ENCODE results near the gene FDPS.
"Not testable (repeated sequence)": the region's sequence is repeated elsewhere in the genome, so short reads cannot be mapped to it uniquely, and the experiment has no call there.

The FDPS gene

GRCh38 chr1:155285631-155286044, 23.0 kb upstream of the FDPS start:
- DNase-seq (ENCODE audit: low read depth in 2 of 2): no peak

- DNase-seq (ENCODE audit: low read depth in 2 of 2): no peak
Measured at GRCh38 chr1:155286544-155286943, 22.1 kb upstream of the FDPS start.

GRCh38 chr1:155287987-155288543, 20.6 kb upstream of the FDPS start:
- no peak for DNase-seq (ENCODE audit: low read depth in 2 of 2)

DNA sequence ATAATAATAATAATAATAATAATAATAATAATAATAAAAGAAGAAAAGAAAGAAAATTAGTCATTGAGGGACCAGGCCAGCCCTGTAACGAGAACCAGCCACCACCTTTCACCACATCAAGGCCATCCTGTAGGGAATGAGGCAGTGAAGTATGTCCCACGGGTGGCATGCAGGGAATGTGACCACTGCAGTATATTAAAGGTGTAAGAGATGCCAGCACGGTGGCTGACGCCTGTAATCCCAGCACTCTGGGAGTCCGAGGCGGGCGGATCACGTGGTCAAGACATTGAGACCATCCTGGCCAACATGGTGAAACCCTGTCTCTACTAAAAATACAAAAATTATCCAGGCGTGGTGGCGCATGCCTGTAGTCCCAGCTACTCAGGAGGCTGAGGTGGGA, 17.7 kb upstream of the FDPS start:
- DNase-seq (ENCODE audit: low read depth in 2 of 2): not testable (repeated sequence)

DNA sequence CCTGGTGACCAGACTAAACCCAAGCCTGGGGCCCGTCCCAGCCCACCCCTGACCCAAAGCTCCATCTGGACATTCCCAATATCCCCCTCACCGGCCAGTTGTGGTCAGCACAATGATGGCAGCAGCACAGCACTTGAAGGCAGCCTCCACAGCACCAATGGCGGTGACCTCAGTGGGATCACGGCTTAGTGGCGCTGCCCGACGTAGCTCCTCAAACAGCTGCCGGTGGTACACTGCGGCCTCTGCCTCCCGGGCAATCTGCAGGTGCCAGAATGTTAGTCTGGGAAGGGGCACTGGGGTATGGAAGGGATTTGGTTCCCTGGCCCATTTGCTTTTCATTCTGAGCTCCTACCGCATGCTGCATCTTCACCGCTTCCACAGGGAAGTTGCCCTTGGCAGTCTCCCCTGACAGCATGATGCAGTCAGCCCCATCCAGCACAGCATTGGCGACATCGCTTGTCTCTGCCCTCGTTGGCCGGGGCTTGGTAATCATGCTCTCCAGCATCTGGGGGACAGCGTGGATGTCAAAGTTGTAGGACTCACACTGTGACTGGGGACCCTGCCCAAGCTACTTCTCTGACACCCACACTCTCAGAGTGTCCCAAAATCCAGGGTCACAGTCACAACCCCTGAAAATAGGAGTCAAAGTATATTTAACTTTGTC, 15.4 kb upstream of the FDPS start:
- no peak for DNase-seq (ENCODE audit: low read depth in 2 of 2)

DNA sequence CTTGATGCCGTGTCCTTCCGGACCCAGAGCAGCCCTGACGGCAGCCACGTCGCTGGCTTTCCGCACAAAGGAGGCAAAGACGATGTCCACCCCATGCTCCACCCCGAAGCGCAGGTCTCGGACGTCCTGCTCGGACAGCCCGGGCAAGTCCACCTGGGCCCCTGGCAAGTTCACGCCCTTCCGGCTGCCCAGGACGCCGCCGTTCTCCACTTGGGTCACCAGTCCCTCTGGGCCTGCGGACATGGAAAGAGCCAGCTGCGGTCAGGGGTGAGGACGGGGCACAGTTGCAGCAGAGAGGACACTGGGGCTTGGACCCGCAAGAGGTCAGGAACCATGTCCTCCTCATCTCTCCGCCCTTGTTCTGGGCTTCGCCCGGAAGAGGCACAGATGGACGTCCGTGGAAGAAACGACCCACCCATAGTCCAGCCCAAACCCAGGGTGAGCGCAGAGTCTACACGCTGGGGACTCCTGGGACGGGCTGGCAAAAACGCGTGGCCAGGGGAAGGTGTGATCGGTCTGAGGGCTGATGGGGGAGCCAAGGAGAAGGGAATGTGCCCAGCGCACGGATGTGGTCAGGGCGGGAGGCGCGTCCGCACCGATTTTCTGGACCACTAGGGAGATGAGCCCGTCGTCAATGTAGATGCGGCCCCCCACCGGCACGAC, 14.0 kb upstream of the FDPS start:
- DNase-seq (ENCODE audit: low read depth in 2 of 2): no peak

- no peak for DNase-seq (ENCODE audit: low read depth in 2 of 2)
Measured at GRCh38 chr1:155295183-155295941, 13.3 kb upstream of the FDPS start.

DNA sequence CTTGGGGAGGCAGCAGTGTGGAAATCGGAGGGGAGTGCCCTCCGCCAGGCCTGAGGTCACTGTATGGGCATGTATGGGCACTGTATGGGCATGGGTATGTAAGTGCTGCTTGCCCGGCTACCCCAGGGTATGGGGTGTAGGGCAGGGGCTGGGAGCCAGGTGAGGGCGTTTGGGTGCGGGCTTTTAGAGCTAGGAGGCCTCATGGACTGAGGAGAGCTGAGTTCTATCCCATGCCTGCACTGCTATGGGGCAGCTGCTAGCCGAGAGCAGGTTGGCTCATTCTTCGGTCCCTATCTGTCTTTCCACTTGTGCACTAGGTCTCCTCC, 12.8 kb upstream of the FDPS start:
- no peak for DNase-seq (ENCODE audit: low read depth in 2 of 2)

GRCh38 chr1:155296661-155297060, 12.0 kb upstream of the FDPS start:
- DNase-seq (ENCODE audit: low read depth in 2 of 2): no peak

DNA sequence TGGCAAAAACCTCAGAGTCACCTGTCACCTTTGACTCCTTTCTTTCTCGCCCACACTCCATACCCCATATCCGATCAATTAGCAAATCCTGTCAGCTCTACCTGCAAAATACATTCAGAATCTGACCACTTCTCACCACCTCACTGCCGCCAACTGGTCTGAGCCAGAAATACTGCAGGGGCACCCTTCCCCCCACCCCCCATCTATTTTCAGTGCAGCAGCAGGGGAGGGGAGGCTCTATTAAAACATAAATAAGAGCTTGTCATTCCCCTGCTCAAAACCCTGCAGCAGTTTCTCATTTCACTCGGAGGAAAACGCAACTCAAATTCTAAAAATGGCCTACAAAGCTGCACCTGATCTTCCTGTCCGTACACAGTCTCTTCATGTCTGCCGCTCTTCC, 11.3 kb upstream of the FDPS start:
- DNase-seq (ENCODE audit: low read depth in 2 of 2): no peak

DNA sequence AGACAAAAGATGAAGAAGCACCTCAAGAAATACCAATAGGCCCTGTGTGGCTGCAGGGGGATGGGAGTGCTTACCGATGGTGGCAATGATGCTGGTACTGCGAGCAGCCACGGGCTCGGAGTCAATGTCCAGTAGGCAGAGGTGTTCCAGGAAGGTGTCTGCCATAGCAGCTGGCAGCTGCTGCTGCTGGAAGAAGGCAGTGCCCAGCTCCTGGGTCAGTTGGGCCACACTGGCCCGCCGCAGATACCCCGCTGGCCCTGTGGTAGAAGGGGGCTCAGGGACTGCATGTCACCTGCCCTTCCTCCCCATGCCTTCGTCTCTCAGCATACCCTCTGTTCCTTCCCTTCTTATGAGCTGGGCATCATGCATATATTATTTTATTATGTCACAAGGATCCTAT, 8.6 kb upstream of the FDPS start:
- no peak for DNase-seq (ENCODE audit: low read depth in 2 of 2)

DNA sequence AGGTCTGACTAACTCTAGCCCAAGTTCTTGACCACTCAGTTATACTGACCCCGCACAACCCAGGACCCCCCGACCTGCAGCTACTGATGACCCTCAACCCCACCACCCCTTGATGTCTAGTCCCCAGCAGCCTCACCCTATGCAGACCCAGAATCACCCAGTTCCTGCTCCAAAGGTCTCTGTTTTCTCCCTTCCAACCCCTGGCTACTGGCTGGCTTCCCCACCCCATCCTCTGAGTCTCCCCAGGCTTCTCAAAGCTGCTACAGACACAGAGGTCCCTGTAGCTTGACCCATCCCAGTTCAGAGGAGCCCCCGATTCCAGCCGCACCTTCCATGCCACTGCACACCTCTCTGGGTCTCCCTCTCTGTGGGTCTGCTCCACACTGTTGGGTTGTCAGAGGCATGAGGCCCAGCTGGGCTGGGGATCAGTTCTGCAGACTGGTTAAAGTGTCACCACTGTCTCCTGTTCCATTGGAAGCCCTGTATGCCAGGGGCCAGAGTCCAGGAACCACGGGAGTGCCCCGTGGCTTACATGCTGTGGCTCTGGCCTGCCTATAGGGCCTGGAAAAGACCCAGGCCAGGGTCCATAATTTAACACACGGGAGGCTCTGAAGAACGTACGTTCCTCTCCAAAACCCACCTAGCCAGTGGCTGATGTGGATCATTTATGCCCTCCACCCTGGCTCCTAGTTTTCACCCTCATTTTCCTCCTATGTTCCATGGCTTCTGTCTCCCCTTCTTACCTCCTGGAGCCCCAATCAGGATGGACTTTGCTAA, 7.9 kb upstream of the FDPS start:
- no peak for DNase-seq (ENCODE audit: low read depth in 2 of 2)

DNA sequence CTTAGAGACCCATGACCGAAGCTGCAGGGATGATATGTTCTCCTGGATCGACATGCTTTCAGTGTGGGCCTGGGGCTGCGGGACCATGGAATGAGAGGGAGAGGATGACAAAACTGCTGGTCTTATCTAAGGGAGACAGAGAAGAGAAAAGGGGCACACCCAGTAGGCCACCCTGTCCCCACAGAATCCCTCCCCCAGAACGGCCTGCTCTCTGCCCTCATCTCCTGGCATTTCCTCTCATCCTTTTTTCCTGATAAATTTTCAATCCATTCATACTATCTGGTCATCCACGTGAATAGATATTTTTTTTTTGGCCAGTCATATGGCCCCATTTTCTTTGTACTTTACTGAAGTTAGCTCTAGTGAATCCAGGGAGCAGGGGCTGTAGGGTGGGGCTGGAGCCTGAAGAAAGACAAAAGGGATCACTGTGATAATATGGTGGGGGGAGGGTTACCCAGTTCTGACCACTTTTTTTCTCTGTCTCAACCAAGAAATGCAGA, 7.3 kb upstream of the FDPS start, which contains the start of gene PKLR:
Gene PKLR (minus strand): TSS at position 97 of the 500 bp plus-strand sequence. CDS start 43 bp downstream, at position 54.
- DNase-seq (ENCODE audit: low read depth in 2 of 2): no peak

DNA sequence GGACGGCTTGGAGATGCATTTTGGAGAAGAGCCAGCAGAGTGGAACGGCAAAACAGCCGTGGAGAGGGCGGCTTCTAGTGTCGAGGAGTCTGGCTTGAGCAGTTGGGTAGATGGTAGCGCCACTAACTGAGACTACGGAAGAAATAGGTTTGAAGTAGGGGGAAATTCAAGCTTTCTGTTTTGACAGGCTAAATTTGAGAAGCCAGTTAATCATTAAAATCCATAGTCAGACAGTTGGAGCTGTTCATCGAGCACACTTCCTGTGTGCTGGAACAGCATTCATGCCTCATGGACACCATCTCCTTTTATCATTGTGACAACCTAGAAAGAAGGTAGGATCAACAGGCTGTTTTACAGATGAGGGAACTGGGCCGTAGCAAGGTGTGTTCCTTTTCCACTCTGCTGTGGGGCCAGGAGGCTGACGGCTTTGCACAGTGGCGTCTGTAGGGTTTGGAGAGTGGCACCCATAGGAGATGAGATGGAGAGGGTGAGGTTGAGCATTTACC, 4.1 kb upstream of the FDPS start:
- DNase-seq (ENCODE audit: low read depth in 2 of 2): no peak

- no peak for DNase-seq (ENCODE audit: low read depth in 2 of 2)
Measured at GRCh38 chr1:155305881-155306391, 2.7 kb upstream of the FDPS start.

- no peak for DNase-seq (ENCODE audit: low read depth in 2 of 2)
Measured at GRCh38 chr1:155307247-155307740, 1.4 kb upstream of the FDPS start.

DNA sequence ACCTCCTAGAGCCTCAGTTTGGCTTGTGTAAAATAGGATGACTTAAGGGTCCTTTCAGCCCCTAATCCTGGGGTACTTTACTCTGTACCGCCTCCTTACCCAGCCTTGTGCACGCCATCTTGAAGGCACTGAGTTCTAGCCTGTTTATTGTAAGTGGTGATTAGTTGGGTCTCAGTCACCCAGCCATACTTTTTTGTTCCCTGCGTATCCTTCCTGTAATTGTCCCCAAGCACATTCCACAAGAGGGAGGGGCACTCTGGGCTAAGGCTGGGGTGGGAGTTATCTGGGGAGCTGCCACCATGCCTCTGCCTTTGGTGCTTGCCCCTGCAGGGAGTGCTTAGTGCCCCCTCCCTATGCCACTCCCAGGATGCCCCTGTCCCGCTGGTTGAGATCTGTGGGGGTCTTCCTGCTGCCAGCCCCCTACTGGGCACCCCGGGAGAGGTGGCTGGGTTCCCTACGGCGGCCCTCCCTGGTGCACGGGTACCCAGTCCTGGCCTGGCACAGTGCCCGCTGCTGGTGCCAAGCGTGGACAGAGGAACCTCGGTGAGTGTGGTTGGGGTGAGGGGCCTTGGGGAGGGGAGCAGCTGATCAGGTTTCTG, 856 bp downstream of the FDPS start:
- no peak for DNase-seq (ENCODE audit: low read depth in 2 of 2)

- no peak for DNase-seq (ENCODE audit: low read depth in 2 of 2)
Measured at GRCh38 chr1:155313261-155313660, 4.6 kb downstream of the FDPS start.

GRCh38 chr1:155316922-155317321, 8.3 kb downstream of the FDPS start:
- DNase-seq (ENCODE audit: low read depth in 2 of 2): no peak

GRCh38 chr1:155318082-155318481, 9.4 kb downstream of the FDPS start:
- no peak for DNase-seq (ENCODE audit: low read depth in 2 of 2)

DNA sequence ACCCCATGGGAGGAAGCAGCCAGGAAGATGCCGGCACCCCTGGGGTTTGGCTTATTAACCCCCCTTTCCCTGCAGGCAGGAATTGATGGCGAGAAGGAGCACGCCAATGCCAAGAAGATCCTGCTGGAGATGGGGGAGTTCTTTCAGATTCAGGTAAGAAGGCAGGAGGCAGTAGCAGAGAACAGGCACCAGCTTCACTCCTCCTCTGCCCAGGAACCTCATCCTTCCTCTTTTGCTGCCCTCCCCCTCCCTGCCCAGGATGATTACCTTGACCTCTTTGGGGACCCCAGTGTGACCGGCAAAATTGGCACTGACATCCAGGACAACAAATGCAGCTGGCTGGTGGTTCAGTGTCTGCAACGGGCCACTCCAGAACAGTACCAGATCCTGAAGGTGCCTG, 10.9 kb downstream of the FDPS start:
- DNase-seq (ENCODE audit: low read depth in 2 of 2): no peak
